Astrocyte of the cerebellum (primary cell): Measurements from ENCODE around the gene FLT1.

Experiments used
- DNase-seq: peaks from one replicate; pipeline ENCODE4 v3.0.0-alpha.2; 2011; ENCODE audit warnings: low read depth
- H3K4me3 ChIP-seq: 2 replicates; pipeline ENCODE4 v1.5.1; 2011; ENCODE audit warnings: mild to moderate bottlenecking, low read depth, low read length, moderate library complexity
- in situ Hi-C: cut with HindIII; loops from 2 replicates; pipeline ENCODE4 v1.10.0; 2017; ENCODE audit warnings: low sequenced_read_pairs
- TF ChIP-seq, protein P1 (sequence below): IDR thresholded peaks from 2 replicates; pipeline ENCODE4 v1.5.1; 2012; ENCODE audit warnings: low read length, low read depth, moderate library complexity, mild to moderate bottlenecking; ENCODE audit errors: missing control alignments

Gene FLT1

DNA sequence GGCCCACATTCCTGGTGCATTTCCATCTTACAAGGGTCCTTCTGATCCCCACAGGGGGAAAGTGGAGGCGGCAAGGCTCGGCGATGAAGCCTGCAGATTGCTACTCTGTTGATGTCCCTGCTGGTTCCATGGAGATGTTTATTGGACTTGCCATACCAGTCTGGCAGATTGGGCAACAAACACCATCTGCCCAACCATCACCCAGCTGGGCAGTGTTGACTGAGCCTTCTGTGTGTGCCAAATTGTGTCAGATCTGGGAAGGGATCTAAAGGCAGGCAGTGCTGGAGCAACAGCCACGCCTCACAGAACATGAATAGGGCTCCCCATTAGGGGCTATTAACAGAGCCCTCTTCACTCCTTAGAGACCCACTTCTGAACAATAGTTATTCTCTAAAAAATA, 35.0 kb downstream of the FLT1 start:
- in situ Hi-C loops: no loop called here

DNA sequence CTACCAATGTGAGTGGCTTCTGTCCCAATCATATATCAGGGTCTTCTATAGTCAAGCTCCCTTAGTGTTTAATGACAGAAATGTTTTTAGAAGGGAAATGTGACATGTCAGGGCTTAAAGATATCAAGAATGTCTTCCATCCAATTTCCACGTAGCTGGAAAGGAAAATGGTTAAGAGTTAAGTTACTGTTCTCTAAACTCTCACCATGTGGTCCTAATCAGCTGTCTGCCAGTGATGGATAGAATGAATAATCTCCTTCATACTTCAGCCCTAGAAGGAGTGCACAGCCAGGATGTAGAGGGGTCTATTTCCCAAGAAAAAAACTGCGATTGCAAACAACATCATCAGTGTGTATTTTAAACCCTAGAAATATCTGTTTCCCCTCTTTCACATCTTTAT, 36.3 kb downstream of the FLT1 start:
- DNase-seq: no peak
- TF ChIP-seq, protein P1, sequence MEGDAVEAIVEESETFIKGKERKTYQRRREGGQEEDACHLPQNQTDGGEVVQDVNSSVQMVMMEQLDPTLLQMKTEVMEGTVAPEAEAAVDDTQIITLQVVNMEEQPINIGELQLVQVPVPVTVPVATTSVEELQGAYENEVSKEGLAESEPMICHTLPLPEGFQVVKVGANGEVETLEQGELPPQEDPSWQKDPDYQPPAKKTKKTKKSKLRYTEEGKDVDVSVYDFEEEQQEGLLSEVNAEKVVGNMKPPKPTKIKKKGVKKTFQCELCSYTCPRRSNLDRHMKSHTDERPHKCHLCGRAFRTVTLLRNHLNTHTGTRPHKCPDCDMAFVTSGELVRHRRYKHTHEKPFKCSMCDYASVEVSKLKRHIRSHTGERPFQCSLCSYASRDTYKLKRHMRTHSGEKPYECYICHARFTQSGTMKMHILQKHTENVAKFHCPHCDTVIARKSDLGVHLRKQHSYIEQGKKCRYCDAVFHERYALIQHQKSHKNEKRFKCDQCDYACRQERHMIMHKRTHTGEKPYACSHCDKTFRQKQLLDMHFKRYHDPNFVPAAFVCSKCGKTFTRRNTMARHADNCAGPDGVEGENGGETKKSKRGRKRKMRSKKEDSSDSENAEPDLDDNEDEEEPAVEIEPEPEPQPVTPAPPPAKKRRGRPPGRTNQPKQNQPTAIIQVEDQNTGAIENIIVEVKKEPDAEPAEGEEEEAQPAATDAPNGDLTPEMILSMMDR: no peak
- no peak overlapping the region for H3K4me3 ChIP-seq
- in situ Hi-C loops: no loop called here

More for the DNA sequence above, 35.0 kb downstream of the FLT1 start:
- TF ChIP-seq, protein P1: no peak
- DNase-seq: no peak
- no peak overlapping the region for H3K4me3 ChIP-seq

DNA sequence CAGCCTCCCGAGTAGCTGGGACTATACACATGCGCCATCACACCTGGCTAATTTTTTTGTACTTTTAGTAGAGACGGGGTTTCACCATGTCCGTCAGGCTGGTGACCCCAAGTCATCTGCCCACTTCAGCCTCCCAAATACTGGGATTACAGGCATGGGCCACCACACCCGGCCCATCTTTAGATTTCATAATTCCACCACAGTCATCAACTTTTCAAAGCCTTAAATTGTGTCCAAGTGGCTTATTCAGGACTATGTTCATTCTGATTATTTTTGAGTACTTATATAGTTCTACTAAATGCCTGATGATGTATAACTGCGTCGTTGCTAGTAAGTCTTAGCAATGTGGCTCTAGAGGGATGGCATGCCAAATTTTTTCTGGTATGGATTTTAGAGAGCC, 36.9 kb downstream of the FLT1 start:
- no peak overlapping the region for H3K4me3 ChIP-seq
- no peak for DNase-seq
- in situ Hi-C loops: no loop called here
- TF ChIP-seq, protein P1: no peak

DNA sequence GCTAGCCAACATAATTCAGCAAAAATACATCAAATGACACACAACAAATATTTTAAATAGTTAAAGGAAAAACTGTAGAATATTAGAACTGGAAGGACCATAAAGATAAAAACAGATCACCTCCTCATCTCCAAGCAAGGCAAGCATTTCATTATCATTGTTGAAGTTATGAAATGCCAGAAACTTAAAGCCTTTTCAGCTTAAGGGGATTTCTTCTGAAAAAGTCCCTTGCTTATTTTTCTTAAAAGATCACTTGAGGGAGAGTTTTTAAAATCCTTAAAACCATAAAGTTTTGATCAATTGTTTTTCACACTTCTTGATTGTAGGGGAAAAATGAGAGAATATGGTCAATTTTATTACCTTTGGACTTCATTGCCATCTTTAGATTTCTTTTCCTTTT, 37.4 kb downstream of the FLT1 start:
- DNase-seq: no peak
- H3K4me3 ChIP-seq: no peak overlapping the region
- in situ Hi-C loops: no loop called here
- TF ChIP-seq, protein P1: no peak

DNA sequence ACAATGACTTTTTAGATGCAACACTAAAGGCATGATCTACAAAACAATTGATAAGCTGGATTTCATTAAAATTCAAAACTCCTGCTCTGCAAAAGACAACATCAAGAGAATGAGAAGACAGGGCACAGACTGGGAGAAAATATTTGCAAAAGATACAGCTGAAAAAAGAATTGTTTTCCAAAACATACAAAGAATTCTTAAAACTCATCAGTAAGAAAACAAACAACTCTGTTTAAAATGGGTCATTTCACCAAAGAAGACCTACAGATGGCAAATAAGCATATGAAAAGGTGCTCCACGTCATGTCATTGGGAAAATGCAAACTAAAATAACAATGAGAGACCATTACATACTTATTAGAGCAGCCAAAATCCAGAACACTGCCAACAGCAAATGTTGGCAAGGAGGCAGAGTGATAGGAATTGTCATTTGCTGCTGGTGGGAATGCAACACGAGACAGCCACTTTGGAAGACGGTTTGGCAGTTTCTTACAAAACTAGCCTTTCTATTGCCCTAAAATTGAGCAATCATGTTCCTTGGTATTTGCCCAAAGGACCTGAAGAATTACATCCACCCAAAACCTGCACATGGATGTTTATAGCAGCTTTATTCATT, 39.2 kb downstream of the FLT1 start:
- no peak for DNase-seq

DNA sequence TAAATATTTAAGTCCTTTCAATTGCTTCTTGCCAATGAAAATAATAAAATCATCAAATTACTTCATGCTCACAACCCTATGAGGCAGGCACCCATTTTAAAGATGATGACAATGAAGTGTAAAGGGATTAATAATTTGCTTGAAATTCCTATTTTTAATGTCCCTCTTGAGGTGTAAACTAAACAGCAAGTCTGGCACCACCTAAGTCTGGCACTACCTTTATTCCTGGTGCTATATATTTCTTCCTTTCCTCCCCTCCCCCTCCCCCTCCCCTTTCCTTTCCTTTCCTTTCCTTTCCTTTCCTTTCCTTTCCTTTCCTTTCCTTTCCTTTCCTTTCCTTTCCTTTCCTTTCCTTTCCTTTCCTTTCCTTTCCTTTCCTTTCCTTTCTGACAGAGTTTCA, 42.2 kb downstream of the FLT1 start:
- H3K4me3 ChIP-seq: no peak overlapping the region
- no peak for DNase-seq
- TF ChIP-seq, protein P1: no peak
- in situ Hi-C loops: no loop called here

More for the DNA sequence above, 39.2 kb downstream of the FLT1 start:
- TF ChIP-seq, protein P1: no peak
- H3K4me3 ChIP-seq: no peak overlapping the region
- in situ Hi-C loops: no loop called here
